ENCODE measurements around the gene SPAG16. TPM values are rescaled to one million over a fixed set of nuclear protein-coding genes. Genes with fewer than 3 reads are reported as not detected.

The SPAG16 gene
- total and polyA plus RNA-seq, 2 of the 13 experiments (the other 11 are each of a cell fraction or from before 2014, with no cell fraction given): 9.6 to 26.5 TPM

- peak; percentile 95 for TF ChIP-seq MEIS2 (CRISPR knock-in tag; IDR thresholded peaks at IDR 0.05)
- TF ChIP-seq CBFB (CRISPR knock-in tag; IDR thresholded peaks at IDR 0.05): peak; percentile 65; the same call in 1 of the 2 replicates
- no peak for TF ChIP-seq FOXA1 (IDR thresholded peaks at IDR 0.05)
- no peak for TF ChIP-seq FOXA1 (CRISPR knock-in tag; IDR thresholded peaks at IDR 0.05)
- no peak for TF ChIP-seq MAFG (CRISPR knock-in tag; IDR thresholded peaks at IDR 0.05)
- TF ChIP-seq ZNF329 (CRISPR knock-in tag; IDR thresholded peaks at IDR 0.05; ENCODE audit: low read depth): 0 out of 2 replicates have a peak, but pooled peaks have one; percentile 40
- no peak for TF ChIP-seq CENPBD1 (CRISPR knock-in tag; IDR thresholded peaks at IDR 0.05; ENCODE audit: borderline replicate concordance, low read depth)
- no peak for TF ChIP-seq NR3C1 (CRISPR knock-in tag; IDR thresholded peaks at IDR 0.05)
- 0 out of 2 replicates have a peak, but pooled peaks have one; percentile 54 for TF ChIP-seq THAP8 (CRISPR knock-in tag; IDR thresholded peaks at IDR 0.05; ENCODE audit: borderline replicate concordance)
- peak; percentile 91; the same call in 1 of the 2 replicates for TF ChIP-seq E2F2 (CRISPR knock-in tag; IDR thresholded peaks at IDR 0.05; ENCODE audit: borderline replicate concordance)
- TF ChIP-seq ZNF720 (CRISPR knock-in tag; IDR thresholded peaks at IDR 0.05): no peak
- TF ChIP-seq ATM (IDR thresholded peaks at IDR 0.05; ENCODE audit: borderline replicate concordance): no peak
- TF ChIP-seq ZBTB26 (CRISPR knock-in tag; IDR thresholded peaks at IDR 0.05; ENCODE audit: borderline replicate concordance): no peak; the same call in none of the 2 replicates
- peak; percentile 98 for TF ChIP-seq TSC22D2 (CRISPR knock-in tag; IDR thresholded peaks at IDR 0.05; ENCODE audit: borderline replicate concordance)
- TF ChIP-seq TRAFD1 (CRISPR knock-in tag; IDR thresholded peaks at IDR 0.05; ENCODE audit: borderline replicate concordance): 0 out of 2 replicates have a peak, but pooled peaks have one; percentile 39
- TF ChIP-seq ZNF746 (CRISPR knock-in tag; IDR thresholded peaks at IDR 0.05): 0 out of 2 replicates have a peak, but pooled peaks have one; percentile 26
- TF ChIP-seq ZNF224 (CRISPR knock-in tag; IDR thresholded peaks at IDR 0.05): peak; percentile 85; the same call in 1 of the 2 replicates
- TF ChIP-seq MTF2 (CRISPR knock-in tag; IDR thresholded peaks at IDR 0.05; ENCODE audit: borderline replicate concordance): no peak; the same call in 1 of the 2 replicates
- no peak; the same call in 1 of the 2 replicates for TF ChIP-seq ARID4A (CRISPR knock-in tag; IDR thresholded peaks at IDR 0.05; ENCODE audit: borderline replicate concordance)
- TF ChIP-seq ZNF3 (CRISPR knock-in tag; IDR thresholded peaks at IDR 0.05): 0 out of 2 replicates have a peak, but pooled peaks have one; percentile 50
These were observed 1126.8 kb downstream of the SPAG16 start, which contains the start of gene VWC2L (continued) for GRCh38 chr2:214410918-214411554.
